ENCODE results near the gene EYS.
"Not testable (repeated sequence)": the region's sequence is repeated elsewhere in the genome, so short reads cannot be mapped to it uniquely, and the experiment has no call there.

EYS gene

DNA sequence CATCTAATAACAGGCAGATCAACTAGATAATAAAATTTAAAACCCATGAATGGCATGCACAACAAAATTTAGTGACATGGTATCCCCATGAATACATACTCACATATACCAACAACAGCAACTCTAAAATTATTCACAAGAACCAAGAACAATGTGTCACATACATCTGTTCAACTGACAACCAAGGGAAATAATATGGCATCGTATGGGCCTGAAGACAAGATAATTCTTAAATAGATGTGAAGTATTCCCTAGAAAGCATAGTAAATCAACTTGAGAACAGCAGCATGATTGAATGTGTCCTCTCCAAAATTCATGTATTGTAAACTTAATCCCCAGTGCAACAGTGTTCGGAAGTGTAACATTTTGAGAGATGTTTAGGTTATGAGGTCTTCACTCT lies 635.5 kb downstream of the EYS start:
- DNase-seq = no peak

DNA sequence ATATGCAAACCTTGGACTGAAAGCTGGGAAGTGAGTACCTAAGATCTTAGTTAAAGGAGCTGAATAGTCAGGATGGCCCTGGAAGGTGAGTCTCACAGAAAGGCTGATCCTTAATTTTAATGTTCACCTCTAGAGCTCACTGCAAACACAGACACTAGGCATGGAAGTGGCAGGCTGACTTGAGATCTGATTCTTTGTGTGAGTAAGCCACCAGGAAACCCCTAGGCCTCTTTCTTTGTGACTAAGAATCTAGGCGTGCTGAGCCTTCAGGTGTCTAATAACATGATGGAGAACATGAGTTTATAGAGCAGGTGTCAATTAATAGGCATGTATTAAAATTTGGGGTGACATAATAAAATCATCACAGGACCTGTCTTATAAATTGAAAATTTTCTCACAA lies 642.2 kb downstream of the EYS start:
- no peak for DNase-seq

DNA sequence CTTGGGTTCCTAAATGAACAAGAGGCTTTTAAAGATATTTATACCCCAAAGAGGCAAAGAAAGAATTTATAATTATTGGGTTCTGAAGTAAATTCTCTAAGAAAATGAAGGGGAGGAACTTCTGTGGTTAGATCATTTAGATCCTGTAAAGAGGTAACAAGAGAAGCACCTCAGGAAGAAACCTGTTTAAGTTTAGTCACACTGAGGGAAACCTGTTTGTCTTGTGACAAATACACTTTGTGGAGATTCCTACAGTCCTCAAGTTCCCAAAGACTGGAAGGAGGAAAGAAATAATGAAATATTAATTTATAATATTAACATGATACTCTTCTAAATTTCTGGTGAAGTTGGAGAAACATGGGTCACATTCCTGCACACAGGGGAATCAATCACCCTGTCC lies 647.5 kb downstream of the EYS start:
- DNase-seq = no peak

DNA sequence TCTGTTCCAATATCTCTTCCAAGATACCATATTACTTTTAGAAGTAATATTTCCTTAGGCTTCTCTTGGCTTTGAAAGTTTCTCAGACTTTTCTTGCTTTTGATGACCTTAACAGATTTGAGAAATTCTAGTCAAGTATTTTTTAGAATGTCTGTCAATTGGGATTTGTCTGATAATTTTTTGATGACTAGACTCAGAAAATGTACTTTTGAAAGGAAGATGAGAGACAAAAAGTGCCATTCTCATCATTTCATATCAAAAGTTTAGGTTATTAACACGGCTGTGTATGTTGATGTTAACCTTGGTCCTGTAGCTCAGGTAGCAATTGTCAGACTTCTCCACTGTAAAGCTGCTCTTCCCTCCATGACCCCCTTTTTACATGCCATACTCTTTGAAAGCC lies 651.5 kb downstream of the EYS start:
- DNase-seq = no peak

DNA sequence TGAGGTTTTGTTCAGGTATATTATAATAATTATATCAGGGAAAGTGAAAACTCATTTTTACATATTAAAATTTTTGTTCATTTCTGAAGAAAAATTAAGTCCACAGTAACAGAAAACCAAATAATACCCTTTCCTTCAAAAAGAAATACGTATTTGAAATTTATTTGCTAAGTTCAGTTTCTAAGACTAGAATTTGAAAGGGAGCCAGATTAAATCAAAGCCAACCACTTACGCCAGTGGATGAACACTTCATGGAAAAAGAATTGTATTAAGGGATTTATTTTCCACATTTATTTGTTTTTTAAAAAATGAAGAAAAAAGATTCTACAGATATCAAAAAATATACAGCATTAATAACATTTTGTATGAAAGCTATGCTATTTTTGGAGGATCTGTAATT lies 654.4 kb downstream of the EYS start:
- no peak for DNase-seq

DNA sequence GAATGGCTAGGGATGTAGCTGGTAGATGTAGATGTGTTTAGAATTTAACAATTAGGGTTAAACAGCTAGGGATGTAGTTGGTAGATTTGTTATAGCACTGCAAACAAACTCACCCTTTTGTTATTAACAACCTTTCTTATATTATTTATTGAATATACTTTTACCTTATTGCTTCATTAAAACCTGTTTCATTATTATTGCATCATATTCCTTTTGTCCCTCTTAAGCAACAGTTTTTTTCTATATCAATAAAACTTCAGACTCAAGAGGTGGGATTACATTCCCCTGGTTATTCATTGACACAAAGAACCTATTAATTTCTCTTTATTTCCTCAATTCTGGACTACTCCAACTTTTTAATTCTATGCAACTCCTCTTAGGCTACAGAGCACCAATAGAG lies 661.2 kb downstream of the EYS start:
- DNase-seq = no peak

DNA sequence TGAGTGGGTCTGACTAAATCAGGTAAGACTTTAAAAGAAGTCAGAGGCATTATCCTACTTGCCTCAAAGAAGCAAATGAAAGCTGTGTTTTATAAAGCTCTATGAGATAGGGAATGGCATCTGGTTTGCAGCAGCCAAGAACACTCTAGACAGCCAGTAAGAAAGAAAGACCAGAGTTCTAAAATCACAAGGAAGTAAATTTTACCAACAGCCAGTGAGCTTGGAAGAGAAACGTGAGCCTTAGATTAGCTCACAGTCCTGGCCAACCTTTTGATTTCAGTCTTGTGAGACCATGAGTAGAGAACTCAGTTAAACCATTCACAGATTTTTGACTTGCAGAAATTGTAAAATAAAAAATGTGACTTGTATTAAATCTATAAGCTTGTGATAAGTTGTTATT lies 693.0 kb downstream of the EYS start:
- no peak for DNase-seq

DNA sequence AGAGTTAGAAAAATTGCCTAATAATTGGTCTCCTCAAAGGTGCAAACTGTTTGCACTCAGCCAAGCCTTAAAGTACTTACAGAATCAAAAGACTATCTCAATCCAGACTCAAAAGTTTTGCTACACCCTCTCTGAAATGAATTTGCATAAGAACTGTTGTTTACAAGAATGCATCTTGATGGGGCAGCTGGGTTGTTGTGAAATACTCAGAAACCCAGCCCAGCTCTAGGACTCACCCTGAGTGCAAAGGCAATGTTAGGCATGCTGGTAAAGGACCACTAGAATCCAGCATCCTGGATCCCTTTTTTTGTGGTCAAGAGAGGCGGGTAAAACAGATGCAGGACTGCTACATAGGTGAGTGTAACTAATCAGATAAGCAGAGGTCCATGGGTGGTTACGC lies 700.2 kb downstream of the EYS start:
- DNase-seq = no peak

DNA sequence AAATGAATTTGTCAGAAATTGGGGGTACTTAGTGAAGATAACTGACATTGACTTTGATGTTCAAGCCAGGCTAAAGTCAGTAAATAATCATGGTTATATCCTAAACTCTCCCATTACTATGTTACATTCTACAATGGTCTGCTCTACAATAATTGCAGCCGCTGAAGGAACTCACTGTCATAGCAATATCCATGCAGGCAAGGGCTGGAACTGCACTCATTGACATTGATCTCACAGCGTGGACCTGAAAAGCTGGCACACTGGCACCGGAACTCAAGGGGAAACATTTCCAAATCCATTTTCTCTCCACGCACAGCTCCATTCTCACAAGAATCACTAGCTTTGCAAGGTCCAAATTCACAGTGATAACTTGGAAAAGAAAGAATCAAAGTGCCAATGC lies 702.7 kb downstream of the EYS start:
- DNase-seq = no peak

DNA sequence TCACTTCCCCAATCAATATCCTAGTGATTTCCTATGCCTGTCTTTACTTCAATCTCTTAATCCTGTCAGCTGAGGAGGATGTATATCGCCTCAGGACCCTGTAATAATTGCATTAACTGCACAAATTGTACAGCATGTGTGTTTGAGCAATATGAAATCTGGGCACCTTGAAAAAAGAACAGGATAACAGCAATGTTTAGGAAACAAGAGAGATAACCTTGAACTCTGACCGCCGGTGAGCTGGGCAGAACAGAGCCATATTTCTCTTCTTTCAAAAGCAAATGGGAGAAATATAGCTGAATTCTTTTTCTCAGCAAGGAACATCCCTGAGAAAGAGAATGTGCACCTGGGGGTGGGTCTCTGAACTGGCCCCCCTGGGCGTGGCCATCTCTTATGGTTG lies 704.1 kb downstream of the EYS start:
- not testable (repeated sequence) for DNase-seq

DNA sequence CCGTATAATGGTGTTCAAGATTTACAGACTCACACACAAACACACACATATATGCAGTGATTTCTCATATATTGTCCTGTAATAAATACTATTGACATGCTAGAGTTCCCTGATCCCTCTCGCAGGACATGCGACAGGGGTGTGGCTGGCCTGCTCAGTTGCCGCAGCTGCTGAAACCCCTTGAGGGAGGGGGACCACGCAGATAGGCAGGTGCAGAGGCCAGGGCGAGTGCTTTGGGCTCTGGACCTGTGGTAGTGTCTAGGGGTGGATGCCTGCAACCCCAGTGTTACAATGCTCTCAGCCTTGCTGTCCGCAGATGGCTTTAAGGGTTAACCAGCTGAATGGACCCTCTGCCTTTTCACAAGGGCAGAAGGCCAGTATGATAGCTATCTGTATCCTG lies 706.2 kb downstream of the EYS start:
- no peak for DNase-seq

DNA sequence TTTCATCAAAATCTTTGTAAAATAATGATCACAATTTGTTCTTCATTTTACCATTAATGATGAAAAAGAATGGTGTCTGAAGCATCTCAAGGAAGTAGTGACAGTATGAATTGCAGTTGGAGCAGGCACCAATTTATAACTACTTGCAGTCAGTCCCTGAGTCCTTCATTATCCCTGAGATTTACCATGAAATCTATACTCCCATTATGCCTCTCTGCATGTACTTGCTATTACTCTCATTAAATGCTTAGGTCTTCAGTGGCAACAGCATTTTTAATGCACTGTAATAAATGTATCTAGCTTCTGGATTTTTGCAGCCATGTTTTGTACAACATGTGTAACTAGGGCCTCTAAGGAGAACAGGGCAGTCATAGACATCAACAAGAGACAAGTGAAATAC lies 708.8 kb downstream of the EYS start:
- DNase-seq = no peak

DNA sequence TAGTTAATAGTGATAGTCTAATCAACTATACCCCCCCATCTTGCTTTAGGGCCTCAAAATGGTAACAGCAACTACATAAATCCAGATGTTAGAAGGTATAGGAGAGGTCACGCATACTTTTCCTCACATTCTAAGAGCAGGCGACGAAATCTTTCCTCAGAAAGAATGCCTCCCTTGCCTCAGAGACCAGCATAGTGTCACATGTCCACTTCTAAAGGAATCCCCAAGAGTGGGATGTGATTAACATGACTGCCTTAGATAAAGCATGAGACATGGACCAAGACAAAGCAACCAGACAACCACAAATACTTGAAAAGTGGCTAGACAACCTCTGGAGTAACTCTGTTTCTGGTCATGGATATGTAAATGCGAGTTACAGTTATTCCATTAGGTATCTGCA lies 710.7 kb downstream of the EYS start:
- DNase-seq = no peak

DNA sequence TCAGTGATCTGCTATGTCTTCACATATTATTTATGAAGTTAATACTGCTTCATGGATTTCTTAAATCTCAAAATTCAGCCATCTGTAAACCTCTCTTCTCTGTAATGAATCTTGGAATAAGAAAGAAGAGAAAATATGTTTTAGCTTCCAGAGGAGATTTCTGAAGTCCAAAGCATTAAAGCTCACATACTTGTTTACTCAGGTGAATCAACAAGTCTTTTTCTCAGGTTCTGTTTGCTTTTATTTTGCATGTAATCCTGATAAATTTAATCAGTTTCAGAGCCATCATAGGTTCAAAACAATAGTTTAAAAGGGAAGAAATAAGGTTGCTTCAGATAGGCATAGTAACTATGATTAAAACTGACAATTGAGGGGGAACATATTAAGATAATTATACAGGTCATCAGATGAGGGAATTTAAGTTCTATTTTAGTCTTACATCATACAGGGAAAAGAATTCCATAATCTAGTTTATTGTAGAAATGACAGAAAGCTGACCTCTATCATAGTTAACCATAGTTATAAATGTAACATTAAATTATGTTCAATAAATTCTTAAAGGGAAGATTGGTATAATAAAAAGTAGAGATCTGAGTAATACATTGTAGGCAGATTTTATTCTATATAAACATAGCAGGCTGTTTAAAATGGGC lies 716.2 kb downstream of the EYS start:
- no peak for DNase-seq

DNA sequence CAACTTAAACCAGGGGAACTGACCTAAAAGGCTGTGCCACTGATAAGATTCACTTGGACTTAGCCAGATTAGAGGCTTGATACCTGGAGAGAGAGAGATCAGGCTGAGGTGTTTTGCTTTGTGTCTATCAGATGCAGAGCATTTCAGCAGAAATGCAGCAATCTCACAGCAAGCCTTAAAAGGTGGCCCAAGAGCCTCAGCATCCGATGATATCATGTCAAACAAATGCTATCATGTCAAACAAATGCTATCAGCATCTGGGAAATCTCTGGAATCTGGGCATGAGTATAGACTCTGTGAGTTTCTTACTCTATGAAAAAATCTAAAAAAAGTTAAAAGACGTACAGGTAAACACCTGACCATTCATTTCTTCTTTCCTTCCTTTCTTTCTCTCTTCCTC lies 718.9 kb downstream of the EYS start:
- no peak for DNase-seq

DNA sequence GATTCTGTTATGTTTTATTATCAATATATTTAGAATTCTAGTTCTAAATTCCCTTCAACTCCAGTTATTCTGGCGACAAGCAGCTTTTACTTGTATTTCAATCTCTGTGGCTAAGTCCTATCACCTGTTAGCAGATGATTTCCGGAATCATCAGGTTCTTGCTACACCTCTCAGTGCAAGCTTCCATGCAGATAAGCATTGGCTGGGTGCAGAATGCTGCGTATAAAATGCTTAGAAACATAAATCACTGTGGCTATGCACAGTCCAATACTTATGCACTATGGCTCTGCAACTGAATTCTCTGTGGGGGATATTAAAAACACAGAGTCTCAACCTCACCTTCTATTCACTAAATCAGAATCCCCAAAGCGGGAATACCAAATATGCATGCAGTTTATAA lies 720.0 kb downstream of the EYS start:
- no peak for DNase-seq

DNA sequence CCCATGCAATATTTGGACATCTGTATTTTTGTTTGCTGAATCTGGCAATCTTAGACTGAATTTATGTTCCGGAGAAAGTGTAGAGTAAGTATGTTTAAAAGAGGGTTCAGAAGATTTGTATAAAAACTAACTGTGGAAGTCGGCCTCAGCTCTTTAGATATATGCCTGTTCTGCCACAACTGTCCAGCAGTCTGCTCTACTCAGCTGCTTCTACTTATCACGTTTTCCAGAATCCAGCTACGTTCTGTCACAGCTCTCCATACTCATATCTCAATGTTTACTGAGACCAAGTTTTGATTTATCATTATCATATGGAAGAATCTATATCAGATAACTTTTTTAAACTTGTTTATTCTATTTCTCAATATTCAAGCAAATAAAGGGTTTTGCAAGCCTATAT lies 721.3 kb downstream of the EYS start:
- DNase-seq = no peak

DNA sequence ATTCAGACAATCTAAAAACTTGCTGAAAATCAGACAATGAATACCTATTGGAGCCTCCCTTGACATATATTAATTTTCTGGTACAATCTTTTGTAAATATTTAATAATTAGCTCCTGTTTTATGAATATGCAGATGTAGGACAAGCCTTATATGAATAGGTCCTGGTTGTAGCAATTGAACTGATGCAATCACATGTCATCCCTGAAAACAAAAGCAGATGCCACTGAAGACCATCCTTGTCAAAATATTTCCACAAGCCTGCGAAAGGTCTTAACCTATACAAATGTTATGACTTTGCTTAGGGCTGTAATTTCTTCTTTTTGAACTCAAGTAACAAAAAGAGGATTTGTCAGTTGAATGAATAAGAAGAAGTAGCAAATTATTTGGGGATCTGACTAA lies 722.1 kb downstream of the EYS start:
- DNase-seq = no peak

DNA sequence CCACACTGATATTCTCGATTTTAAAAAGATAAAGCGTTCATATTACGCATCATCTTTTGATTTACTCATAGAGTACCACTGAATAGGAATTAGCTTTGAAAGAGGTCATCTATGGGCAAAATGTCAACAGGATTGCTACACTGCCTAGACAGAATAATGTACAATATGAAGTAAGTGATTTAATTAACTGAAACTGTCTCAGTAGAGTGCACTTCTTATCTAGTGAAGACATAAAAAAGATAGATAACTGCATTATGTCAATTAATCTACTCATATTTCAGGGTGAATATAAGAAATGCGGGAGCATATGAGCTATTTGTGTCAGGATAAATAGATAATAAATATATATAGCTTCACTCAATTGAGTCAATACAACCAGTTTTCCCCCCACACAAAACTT lies 723.9 kb downstream of the EYS start:
- DNase-seq = no peak

DNA sequence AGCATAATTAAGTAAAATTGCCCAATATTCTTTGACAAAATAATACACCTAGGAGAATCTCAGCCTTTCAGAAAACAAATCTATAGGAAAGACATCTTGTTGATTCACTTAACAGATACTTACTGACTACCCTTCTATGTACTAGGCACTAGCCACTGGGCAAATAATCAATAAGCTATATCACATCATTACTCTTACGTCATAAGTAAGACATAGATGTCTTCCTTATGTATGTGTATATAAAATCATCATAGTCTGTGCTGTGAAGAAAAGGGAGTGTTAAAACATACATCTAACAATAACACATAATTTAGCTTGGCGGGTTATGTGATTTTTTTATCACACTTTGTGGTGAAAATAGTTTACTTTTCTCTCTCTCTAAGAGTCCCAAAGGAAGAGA lies 733.9 kb downstream of the EYS start:
- no peak for DNase-seq

DNA sequence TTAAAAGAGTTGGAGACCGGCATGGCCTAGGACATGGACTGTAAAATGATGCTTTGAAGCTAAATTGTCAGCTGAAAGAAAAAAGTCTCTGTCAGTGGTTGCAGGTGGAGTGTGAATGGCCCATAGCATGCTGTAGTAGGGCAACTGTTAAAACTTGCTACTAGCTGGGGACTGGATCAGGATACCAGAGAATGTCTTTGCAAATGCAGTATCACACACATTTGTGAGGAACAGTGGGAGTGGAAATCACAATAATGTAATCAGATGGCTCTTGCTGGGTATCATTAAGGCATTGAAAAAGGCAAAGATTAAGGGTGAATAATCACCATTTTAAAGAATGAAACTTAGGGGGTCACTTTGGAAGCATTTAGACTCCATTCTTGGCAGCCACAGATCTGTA lies 737.9 kb downstream of the EYS start:
- no peak for DNase-seq

DNA sequence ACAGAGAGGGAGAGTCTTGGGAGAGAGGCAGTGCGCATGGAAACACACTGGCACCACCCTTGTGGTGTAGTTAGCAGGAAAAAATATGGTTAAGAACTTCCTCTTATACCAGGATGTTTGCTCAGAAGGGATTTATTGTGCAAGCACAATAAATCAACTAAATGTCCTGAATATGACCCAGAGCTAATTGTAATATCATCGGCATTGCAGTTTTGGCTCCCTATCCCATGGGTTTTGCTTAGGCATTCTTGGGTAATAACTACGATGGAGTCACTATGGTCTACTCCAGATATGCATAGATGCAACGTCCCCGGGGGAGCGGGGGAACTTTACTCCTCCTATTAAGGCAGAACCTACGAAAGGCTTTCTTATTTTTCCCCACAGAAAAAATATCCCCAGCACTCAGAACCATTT lies 751.6 kb downstream of the EYS start:
- peak in 1 of 2 experiments; percentile 33 for DNase-seq

DNA sequence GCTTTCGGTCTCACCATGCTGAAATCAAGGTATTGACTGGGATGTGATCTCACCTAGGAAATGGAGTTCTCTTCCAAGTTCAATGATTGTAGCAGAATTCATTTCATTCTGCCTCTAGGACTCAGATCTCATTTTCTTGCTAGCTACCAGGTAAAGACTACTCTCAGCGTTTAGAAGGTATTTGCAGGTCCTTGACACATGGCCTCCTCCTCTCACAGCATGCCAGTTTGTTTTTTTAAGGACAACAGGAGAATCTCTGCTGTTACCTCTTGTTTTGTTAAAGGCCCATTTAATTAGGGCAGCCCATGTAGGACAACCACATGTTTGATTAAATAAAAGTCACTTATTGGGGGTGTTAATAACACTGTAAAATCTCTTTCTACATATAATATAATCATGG lies 757.8 kb downstream of the EYS start:
- no peak for DNase-seq

DNA sequence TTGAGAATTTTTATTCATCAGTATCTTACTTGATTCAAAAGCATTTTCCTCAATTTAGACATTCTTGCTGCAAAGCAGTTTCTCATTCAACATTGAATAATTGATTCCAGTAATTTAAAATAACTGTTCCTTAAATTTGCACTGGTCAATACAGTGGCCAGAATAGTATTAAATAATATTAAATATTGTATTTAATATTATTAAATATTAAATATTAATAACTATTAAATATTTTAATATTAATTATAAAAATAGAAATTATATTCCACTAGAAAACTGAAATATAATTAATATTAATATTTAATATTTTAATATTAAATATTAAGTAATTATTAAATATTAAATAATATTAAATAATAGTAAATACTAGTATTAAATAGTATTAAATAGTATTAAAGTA lies 758.8 kb downstream of the EYS start:
- DNase-seq = no peak

DNA sequence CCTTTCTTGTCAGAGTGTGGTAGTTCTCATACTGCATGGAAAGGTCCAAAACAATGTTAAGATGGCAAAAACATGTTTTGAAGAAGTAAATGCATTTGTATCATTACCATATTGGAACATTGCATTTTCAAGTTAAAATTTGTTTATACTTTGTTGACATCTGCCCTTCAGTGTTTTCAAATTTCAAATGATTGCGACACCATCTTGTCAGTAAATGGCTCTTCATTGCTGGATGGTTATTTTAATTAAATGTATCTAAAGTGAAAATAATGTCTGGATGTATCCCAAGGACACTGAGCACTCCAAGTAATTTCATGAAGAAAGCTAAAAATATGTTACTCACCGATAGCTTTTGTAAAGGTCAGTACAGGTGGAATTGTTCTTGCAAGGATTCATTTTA lies 761.6 kb downstream of the EYS start:
- no peak for DNase-seq

DNA sequence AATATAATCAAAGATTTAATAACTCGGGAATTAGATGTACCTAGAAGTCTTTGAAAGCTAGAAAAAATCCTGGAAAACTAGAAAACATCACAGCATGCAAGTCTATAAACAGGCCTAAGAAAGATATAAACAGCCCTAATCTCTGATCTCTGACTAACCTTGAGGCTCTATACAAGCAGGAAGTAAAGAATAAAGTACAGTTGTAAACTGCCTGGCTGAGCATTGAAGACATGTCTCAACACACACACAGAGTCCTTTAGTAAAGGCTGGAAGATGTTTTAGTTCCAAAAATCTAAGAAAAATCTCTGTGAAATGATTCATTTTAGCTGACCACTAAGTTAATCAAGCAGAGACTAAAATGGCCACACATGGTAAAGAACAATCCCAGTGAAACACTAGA lies 774.5 kb downstream of the EYS start:
- no peak for DNase-seq
